ENCODE measurements around the gene CD19.
"Not testable (repeated sequence)": the region's sequence is repeated elsewhere in the genome, so short reads cannot be mapped to it uniquely, and the experiment has no call there.

The CD19 gene

DNA sequence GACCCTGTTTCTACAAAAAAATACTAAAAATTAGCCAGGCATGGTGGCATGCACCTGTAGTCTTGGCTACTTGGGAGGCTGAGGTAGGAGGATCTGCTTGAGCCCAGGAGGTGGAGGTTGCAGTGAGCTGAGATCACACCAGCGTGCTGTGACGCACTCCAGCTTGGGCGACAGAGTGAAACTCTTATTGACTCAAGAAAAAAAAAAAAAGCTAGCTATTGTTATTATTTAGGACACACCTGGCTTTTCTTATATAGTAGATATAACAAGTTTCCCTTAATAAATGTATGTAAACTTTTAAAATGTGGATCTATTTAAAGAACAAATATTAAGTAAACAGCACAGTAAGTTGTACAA lies 8.6 kb upstream of the CD19 start:
- Histone ChIP-seq H3K27me3 (ENCODE audit: insufficient read depth, insufficient read length) (no peaks in the 10 kb centered on the region), H3K4me3 (ENCODE audit: insufficient read length, low read depth) (no peak overlapping the region), H3K9me3 (ENCODE audit: insufficient read depth, low read length) (no peaks in the 10 kb centered on the region), H3K9ac (ENCODE audit: insufficient read length, low read depth) (no peak overlapping the region), H3K36me3 (ENCODE audit: insufficient read depth, insufficient read length, low read length) (peaks cover 14% of the 10 kb centered on the region), H3K4me1 (ENCODE audit: insufficient read depth, insufficient read length) (peaks cover 12% of the 10 kb centered on the region)
- TF ChIP-seq YY1 (IDR thresholded peaks at IDR 0.05; ENCODE audit: insufficient read depth, insufficient read length): no peak
- TF ChIP-seq SUZ12 (IDR thresholded peaks at IDR 0.05; ENCODE audit: extremely low read depth, insufficient read depth, insufficient read length): no peak
- TF ChIP-seq ZNF274 (IDR thresholded peaks at IDR 0.05; ENCODE audit: low read depth, low read length): no peak
- no peak for DNase-seq (ENCODE audit: low read depth, low spot score)

DNA sequence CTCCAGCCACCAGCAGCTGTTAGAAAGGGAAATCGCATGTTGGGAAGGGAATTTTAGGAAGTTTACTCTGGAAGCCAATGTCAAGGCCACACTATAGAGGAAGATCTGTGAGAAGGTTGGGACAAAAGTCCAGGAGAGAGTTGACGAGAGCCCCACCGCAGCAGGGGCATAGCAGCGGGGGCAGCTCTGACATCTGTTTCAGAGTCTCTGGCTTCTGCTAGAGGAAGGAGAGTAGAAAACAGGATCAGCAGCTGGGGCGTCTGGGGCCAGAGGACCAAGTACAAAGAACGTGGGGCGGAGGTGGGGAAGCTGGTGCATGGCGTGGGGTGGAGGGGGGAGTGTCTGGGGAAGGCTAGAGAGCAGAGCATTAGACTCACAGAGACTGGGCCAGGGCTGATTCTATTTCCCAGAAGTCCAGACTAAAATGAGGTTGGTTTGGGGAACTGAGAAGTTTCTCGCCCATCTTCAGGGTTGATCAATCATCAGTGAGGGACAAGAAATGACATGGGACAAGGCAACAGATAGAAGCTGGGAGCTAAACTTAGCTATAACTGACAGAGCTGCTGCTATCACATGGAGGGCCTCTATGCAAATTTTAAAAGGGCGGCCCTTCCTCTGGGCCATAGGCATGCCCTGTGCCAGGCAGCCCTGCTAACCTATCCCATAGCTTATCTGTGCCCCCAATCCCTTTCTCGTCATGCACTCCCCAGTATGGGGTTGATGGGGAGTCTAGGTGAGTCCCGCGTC lies 7.9 kb upstream of the CD19 start:
- Histone ChIP-seq H3K4me3 (ENCODE audit: insufficient read length, low read depth) (peak overlapping the region; percentile 41), H3K4me1 (ENCODE audit: insufficient read depth, insufficient read length) (peaks cover 12% of the 10 kb centered on the region), H3K27me3 (ENCODE audit: insufficient read depth, insufficient read length) (no peaks in the 10 kb centered on the region), H3K9ac (ENCODE audit: insufficient read length, low read depth) (peak overlapping the region; percentile 80), H3K36me3 (ENCODE audit: insufficient read depth, insufficient read length, low read length) (peaks cover 12% of the 10 kb centered on the region), H3K9me3 (ENCODE audit: insufficient read depth, low read length) (no peaks in the 10 kb centered on the region)
- DNase-seq (ENCODE audit: low read depth, low spot score): no peak
- TF ChIP-seq SUZ12 (IDR thresholded peaks at IDR 0.05; ENCODE audit: extremely low read depth, insufficient read depth, insufficient read length) (no peak), YY1 (IDR thresholded peaks at IDR 0.05; ENCODE audit: insufficient read depth, insufficient read length) (no peak)

DNA sequence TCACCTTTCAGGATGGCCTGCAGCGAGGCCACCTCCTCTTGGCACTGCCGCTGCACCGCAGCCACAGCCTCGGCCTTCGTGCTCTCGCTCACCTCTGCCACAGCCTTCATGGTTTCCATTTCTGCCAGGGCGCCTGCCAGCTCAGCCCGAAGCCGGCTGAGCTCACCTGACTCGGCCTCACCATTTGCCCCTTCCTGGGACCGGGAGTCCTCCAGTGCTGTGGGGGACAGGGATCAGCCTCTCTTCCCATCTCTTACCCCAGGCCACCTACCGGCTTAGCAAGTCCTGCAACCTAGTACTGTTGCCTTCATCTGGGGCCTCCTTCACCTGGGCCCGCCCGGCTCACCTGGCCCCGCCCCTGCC lies 7.4 kb upstream of the CD19 start:
- H3K9ac ChIP-seq (ENCODE audit: insufficient read length, low read depth): peak overlapping the region; percentile 80
- H3K4me3 ChIP-seq (ENCODE audit: insufficient read length, low read depth): peak overlapping the region; percentile 41
- peaks cover 11% of the 10 kb centered on the region for H3K4me1 ChIP-seq (ENCODE audit: insufficient read depth, insufficient read length)
- TF ChIP-seq ZNF274 (IDR thresholded peaks at IDR 0.05; ENCODE audit: low read depth, low read length): no peak
- no peak for TF ChIP-seq SUZ12 (IDR thresholded peaks at IDR 0.05; ENCODE audit: extremely low read depth, insufficient read depth, insufficient read length)
- TF ChIP-seq YY1 (IDR thresholded peaks at IDR 0.05; ENCODE audit: insufficient read depth, insufficient read length): no peak
- no peaks in the 10 kb centered on the region for H3K9me3 ChIP-seq (ENCODE audit: insufficient read depth, low read length)
- no peaks in the 10 kb centered on the region for H3K27me3 ChIP-seq (ENCODE audit: insufficient read depth, insufficient read length)
- peaks cover 7% of the 10 kb centered on the region for H3K36me3 ChIP-seq (ENCODE audit: insufficient read depth, insufficient read length, low read length)
- DNase-seq (ENCODE audit: low read depth, low spot score): no peak

DNA sequence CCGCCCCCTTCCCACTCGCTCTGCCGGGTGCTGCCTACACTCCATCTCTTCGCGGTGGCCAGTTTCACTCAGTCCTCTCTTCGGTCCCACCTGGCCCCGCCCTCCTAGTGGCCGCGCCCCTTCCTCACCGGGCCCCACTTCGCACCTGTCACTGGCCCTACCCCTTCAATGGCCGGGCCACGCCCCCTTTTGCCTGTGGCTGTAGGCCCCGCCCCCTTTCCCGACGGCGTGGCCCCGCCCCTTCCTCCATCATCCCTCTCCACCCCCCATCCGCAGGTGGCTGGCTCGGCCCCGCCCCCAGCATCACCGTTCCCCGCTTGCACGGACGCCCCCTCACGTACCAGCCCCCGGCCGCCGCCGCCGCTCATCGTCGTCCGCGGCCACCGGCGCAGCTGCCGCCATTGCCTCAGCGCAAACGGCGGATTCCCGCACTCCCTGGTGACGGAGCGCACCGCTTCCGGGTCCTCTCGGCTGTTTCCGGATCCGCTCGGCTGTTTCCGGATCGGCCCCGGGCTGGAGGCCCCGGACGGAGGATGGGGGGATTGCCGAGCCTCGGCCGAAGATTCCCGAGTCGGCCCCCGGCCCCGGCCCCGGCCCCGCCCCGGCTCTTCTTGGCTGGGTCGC lies 6.9 kb upstream of the CD19 start, which contains the start of gene RABEP2:
TSS of gene RABEP2 (minus strand) at position 477 of the 624 bp plus-strand sequence. CDS start at position 402, 75 bp downstream.
- peak within 1 kb of the TSS; percentile 41 for H3K4me3 ChIP-seq (ENCODE audit: insufficient read length, low read depth)
- peak within 1 kb of the TSS; percentile 87 for H3K9ac ChIP-seq (ENCODE audit: insufficient read length, low read depth)

DNA sequence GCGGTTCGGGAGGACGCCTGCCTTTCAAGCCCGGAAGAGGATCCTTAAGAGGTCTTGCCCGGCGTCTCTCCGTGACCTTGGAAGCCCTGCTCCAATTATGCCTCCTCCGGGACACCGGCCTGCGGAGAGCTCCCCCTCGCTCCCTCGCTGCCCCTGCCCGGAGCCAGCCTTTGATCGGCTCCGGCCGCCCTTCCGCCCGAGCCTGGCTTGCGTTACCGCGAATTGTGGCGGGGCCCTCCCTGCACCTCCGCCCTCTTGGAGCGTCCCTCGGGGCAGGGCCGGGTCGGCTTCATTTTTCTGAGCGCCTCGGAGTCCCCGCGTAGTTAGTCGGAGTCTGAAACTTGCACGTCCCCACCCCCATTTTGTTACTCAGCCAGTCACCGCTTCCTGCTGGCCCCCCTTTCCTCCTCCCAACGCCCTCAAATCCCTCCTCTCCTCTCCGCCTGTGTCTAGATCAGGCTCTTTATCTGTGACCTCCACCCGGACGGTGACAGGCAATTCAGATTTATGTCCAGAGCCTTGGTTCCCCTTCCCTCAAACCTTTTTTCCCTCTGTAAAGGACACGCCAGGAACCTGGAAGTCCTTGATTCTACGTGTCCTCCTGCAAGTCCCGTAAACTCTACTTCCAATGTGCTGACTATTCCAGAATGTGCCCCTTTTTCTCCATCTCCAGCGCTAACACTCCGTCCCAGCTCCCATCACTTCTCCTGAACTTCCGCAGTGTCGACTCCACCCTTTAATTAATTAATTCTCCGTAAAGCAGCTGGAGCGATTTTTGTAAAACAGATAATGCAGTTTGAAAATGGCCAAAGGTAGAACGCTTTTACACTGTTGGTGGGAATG lies 6.2 kb upstream of the CD19 start:
- H3K4me1 ChIP-seq (ENCODE audit: insufficient read depth, insufficient read length): peaks cover 9% of the 10 kb centered on the region
- H3K27me3 ChIP-seq (ENCODE audit: insufficient read depth, insufficient read length): no peaks in the 10 kb centered on the region
- DNase-seq (ENCODE audit: low read depth, low spot score): peak; percentile 58
- peak overlapping the region; percentile 41 for H3K4me3 ChIP-seq (ENCODE audit: insufficient read length, low read depth)
- TF ChIP-seq SUZ12 (IDR thresholded peaks at IDR 0.05; ENCODE audit: extremely low read depth, insufficient read depth, insufficient read length) (no peak), YY1 (IDR thresholded peaks at IDR 0.05; ENCODE audit: insufficient read depth, insufficient read length) (peak; percentile 44)
- H3K36me3 ChIP-seq (ENCODE audit: insufficient read depth, insufficient read length, low read length): peaks cover 4% of the 10 kb centered on the region
- peak overlapping the region; percentile 87 for H3K9ac ChIP-seq (ENCODE audit: insufficient read length, low read depth)
- H3K9me3 ChIP-seq (ENCODE audit: insufficient read depth, low read length): no peaks in the 10 kb centered on the region

More for the DNA sequence above, 6.9 kb upstream of the CD19 start, which contains the start of gene RABEP2:
- peaks cover 4% of the 10 kb centered on the region for H3K36me3 ChIP-seq (ENCODE audit: insufficient read depth, insufficient read length, low read length)
- no peak for TF ChIP-seq SUZ12 (IDR thresholded peaks at IDR 0.05; ENCODE audit: extremely low read depth, insufficient read depth, insufficient read length)
- no peak for TF ChIP-seq ZNF274 (IDR thresholded peaks at IDR 0.05; ENCODE audit: low read depth, low read length)
- TF ChIP-seq YY1 (IDR thresholded peaks at IDR 0.05; ENCODE audit: insufficient read depth, insufficient read length): no peak
- H3K4me1 ChIP-seq (ENCODE audit: insufficient read depth, insufficient read length): peaks cover 9% of the 10 kb centered on the region
- H3K27me3 ChIP-seq (ENCODE audit: insufficient read depth, insufficient read length): no peaks in the 10 kb centered on the region
- no peaks in the 10 kb centered on the region for H3K9me3 ChIP-seq (ENCODE audit: insufficient read depth, low read length)
- peak; percentile 87 for DNase-seq (ENCODE audit: low read depth, low spot score)

DNA sequence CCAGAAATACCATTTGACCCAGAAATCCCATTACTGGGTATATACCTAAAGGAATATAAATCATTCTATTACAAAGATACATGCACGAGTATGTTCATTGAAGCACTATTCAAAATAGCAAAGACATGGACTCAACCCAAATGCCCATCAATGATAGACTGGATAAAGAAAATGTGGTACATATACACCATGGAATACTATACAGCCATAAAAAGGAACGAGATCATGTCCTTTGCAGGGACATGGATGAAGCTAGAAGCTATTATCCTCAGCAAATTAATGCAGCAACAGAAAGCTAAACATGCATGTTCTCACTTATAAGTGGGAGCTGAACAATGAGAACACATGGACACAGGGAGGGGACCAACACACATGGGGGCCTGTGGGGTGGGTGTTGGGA lies 5.5 kb upstream of the CD19 start:
- H3K4me1 ChIP-seq (ENCODE audit: insufficient read depth, insufficient read length); H3K36me3 ChIP-seq (ENCODE audit: insufficient read depth, insufficient read length, low read length); DNase-seq (ENCODE audit: low read depth, low spot score); H3K9me3 ChIP-seq (ENCODE audit: insufficient read depth, low read length); H3K27me3 ChIP-seq (ENCODE audit: insufficient read depth, insufficient read length); H3K9ac ChIP-seq (ENCODE audit: insufficient read length, low read depth): not testable (repeated sequence)
- peak overlapping the region; percentile 41 for H3K4me3 ChIP-seq (ENCODE audit: insufficient read length, low read depth)

DNA sequence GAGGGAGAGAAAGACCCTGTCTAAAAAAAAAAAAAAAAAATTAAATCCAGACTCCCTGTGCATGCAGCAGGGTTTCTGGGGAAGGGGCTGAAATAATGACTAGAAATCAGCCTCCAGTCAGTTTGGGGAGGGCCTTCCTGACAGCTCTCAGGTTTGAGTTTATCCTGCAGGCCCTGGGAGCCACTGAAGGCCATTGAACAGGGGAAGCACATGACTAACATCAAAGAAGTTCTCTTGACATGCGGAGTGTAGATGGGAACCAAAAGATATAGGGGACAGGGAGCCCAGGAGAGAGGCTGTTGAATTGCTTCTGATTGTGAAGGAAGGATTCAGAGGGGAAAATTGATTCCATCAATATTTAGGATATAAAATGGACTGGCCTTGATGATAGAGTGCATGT lies 4.0 kb upstream of the CD19 start:
- H3K9me3 ChIP-seq (ENCODE audit: insufficient read depth, low read length): no peaks in the 10 kb centered on the region
- H3K4me1 ChIP-seq (ENCODE audit: insufficient read depth, insufficient read length): peaks cover 11% of the 10 kb centered on the region
- H3K27me3 ChIP-seq (ENCODE audit: insufficient read depth, insufficient read length): no peaks in the 10 kb centered on the region
- TF ChIP-seq SUZ12 (IDR thresholded peaks at IDR 0.05; ENCODE audit: extremely low read depth, insufficient read depth, insufficient read length): no peak
- no peak for TF ChIP-seq ZNF274 (IDR thresholded peaks at IDR 0.05; ENCODE audit: low read depth, low read length)
- no peak for TF ChIP-seq YY1 (IDR thresholded peaks at IDR 0.05; ENCODE audit: insufficient read depth, insufficient read length)
- DNase-seq (ENCODE audit: low read depth, low spot score): no peak
- H3K36me3 ChIP-seq (ENCODE audit: insufficient read depth, insufficient read length, low read length): no peaks in the 10 kb centered on the region
- H3K9ac ChIP-seq (ENCODE audit: insufficient read length, low read depth): no peak overlapping the region
- H3K4me3 ChIP-seq (ENCODE audit: insufficient read length, low read depth): no peak overlapping the region

Data from NT2/D1 (cell line).